OCI-LY1 (cell line): ENCODE data around the gene HEBP1.

Experiments used
- H2AFZ ChIP-seq: fragments of 200-600 bp; sonication (generic), shearing (Covaris generic); 2 replicates; pipeline ENCODE4 v1.6.0; 2014; ENCODE audit warnings: antibody characterized with exemption, mild to moderate bottlenecking, low read length
- H3F3A ChIP-seq: fragments of 200-600 bp; sonication (generic), shearing (Covaris generic); 2 replicates; pipeline ENCODE4 v1.6.0; 2014; ENCODE audit warnings: mild to moderate bottlenecking, antibody characterized with exemption, low read length, moderate library complexity; ENCODE audit not compliant: insufficient read depth
- H3K27ac ChIP-seq: fragments of 200-600 bp; sonication (generic); 2 replicates; pipeline ENCODE4 v1.5.1; 2014; ENCODE audit warnings: low read length, mixed run types, mild to moderate bottlenecking, low read depth; ENCODE audit not compliant: poor library complexity, severe bottlenecking
- H3K27me3 ChIP-seq: fragments of 200-600 bp; sonication (generic); 2 replicates; pipeline ENCODE4 v1.6.0; 2014; ENCODE audit warnings: antibody characterized with exemption, mild to moderate bottlenecking, low read length, moderate library complexity; ENCODE audit not compliant: insufficient read depth
- H3K36me3 ChIP-seq: fragments of 200-600 bp; sonication (generic); 2 replicates; pipeline ENCODE4 v1.6.1; 2014; ENCODE audit warnings: mild to moderate bottlenecking, antibody characterized with exemption, low read length, moderate library complexity, mixed read lengths; ENCODE audit not compliant: insufficient read depth
- H3K4me1 ChIP-seq: fragments of 200-600 bp; sonication (generic); 2 replicates; pipeline ENCODE4 v1.5.1; 2014; ENCODE audit warnings: mild to moderate bottlenecking, low read length, moderate library complexity; ENCODE audit not compliant: insufficient read depth, severe bottlenecking
- H3K4me2 ChIP-seq: fragments of 200-600 bp; sonication (generic), shearing (Covaris generic); 2 replicates; pipeline ENCODE4 v1.6.1; 2014; ENCODE audit warnings: low read length
- H3K4me3 ChIP-seq: fragments of 200-600 bp; sonication (generic); 2 replicates; pipeline ENCODE4 v1.5.1; 2014; ENCODE audit warnings: low read length, low read depth, mild to moderate bottlenecking, mixed read lengths; ENCODE audit not compliant: poor library complexity, severe bottlenecking
- H3K79me2 ChIP-seq: fragments of 200-600 bp; shearing (Covaris generic); 2 replicates; pipeline ENCODE4 v1.6.1; 2016; ENCODE audit warnings: mixed run types, low read length, mixed read lengths; ENCODE audit not compliant: insufficient read depth
- H3K9ac ChIP-seq: fragments of 200-600 bp; sonication (generic), shearing (Covaris generic); 2 replicates; pipeline ENCODE4 v1.6.1; 2014; ENCODE audit warnings: mild to moderate bottlenecking, low read length, mixed read lengths
- H3K9me2 ChIP-seq: fragments of 200-600 bp; sonication (generic), shearing (Covaris generic); 2 replicates; pipeline ENCODE4 v1.6.1; 2014; ENCODE audit warnings: low read depth, mild to moderate bottlenecking, low read length, mixed read lengths
- H3K9me3 ChIP-seq: fragments of 200-600 bp; shearing (Covaris generic); 2 replicates; pipeline ENCODE4 v1.6.1; 2014; ENCODE audit warnings: low read length, mixed read lengths
- H4K20me1 ChIP-seq: fragments of 200-600 bp; sonication (generic), shearing (Covaris generic); 2 replicates; pipeline ENCODE4 v1.6.0; 2016; ENCODE audit warnings: mild to moderate bottlenecking, low read length; ENCODE audit not compliant: insufficient read depth
- CTCF ChIP-seq: fragments of 200-600 bp; sonication (generic), shearing (Covaris generic); IDR thresholded peaks from 2 replicates; pipeline ENCODE4 v1.5.1; 2017; ENCODE audit warnings: mild to moderate bottlenecking, antibody characterized with exemption, low read length, moderate library complexity, mixed read lengths
- EZH2 ChIP-seq: fragments of 200-600 bp; sonication (generic), shearing (Covaris generic); IDR thresholded peaks from 2 replicates; pipeline ENCODE4 v1.8.0; 2017; ENCODE audit warnings: borderline replicate concordance, mixed run types, mild to moderate bottlenecking, antibody characterized with exemption, low read length, moderate library complexity, mixed read lengths

HEBP1 gene

DNA sequence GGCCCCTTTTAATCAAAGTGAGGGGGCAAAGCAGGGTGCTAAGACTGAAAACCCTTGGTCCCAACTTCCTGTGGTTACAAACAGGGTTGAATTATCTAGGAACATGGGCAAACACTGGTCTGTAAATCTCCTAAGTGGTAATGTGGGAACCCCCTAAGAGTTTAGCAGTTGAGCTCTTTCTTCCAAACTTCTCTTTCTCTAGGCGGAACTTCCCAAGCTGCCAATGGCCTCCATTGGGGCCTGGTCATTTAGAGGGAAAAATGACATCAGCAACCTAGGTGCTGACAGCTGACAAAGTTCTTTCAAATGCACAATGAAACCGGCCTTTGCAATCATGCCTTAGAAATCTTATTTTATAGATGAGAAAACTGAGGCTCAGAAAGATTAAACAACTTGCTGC, 17.7 kb downstream of the HEBP1 start:
- Histone ChIP-seq H3K79me2 (no peaks in the 10 kb centered on the region), H3K36me3 (no peaks in the 10 kb centered on the region), H4K20me1 (no peaks in the 10 kb centered on the region), H3K9ac (no peak overlapping the region), H3F3A (no peaks in the 10 kb centered on the region), H3K4me3 (no peak overlapping the region), H3K4me2 (no peak overlapping the region), H2AFZ (no peak overlapping the region), H3K9me3 (no peaks in the 10 kb centered on the region), H3K4me1 (no peaks in the 10 kb centered on the region), H3K27ac (no peak overlapping the region), H3K9me2 (no peaks in the 10 kb centered on the region), H3K27me3 (no peaks in the 10 kb centered on the region)
- TF ChIP-seq CTCF: no peak
- no peak for TF ChIP-seq EZH2

GRCh38 chr12:12979731-12980259, 20.3 kb downstream of the HEBP1 start:
- H3K9me2 ChIP-seq: no peaks in the 10 kb centered on the region
- no peaks in the 10 kb centered on the region for H3K4me1 ChIP-seq
- no peak overlapping the region for H3K4me3 ChIP-seq
- no peaks in the 10 kb centered on the region for H3F3A ChIP-seq
- H3K27ac ChIP-seq: no peak overlapping the region
- no peak overlapping the region for H3K4me2 ChIP-seq
- no peak overlapping the region for H2AFZ ChIP-seq
- no peaks in the 10 kb centered on the region for H4K20me1 ChIP-seq
- H3K9me3 ChIP-seq: no peaks in the 10 kb centered on the region
- no peak for TF ChIP-seq CTCF
- no peak for TF ChIP-seq EZH2
- H3K36me3 ChIP-seq: no peaks in the 10 kb centered on the region
- H3K27me3 ChIP-seq: no peaks in the 10 kb centered on the region
- H3K9ac ChIP-seq: no peak overlapping the region
- H3K79me2 ChIP-seq: no peaks in the 10 kb centered on the region

- Histone ChIP-seq H3K27ac (no peak overlapping the region), H3K9me2 (no peaks in the 10 kb centered on the region), H3F3A (no peaks in the 10 kb centered on the region), H3K79me2 (no peaks in the 10 kb centered on the region), H3K9me3 (no peaks in the 10 kb centered on the region), H3K27me3 (no peaks in the 10 kb centered on the region), H4K20me1 (no peaks in the 10 kb centered on the region), H3K4me3 (no peak overlapping the region), H3K4me1 (no peaks in the 10 kb centered on the region), H3K9ac (no peak overlapping the region), H2AFZ (no peak overlapping the region), H3K36me3 (no peaks in the 10 kb centered on the region), H3K4me2 (no peak overlapping the region)
- TF ChIP-seq EZH2 (no peak), CTCF (no peak)
Measured at GRCh38 chr12:12979126-12979525, 20.9 kb downstream of the HEBP1 start.
